GM12872 (cell line): ENCODE data around the gene ZDHHC8.

Source experiments
- CTCF ChIP-seq: IDR thresholded peaks from 3 replicates; pipeline ENCODE4 v1.5.1; 2011; ENCODE audit warnings: low read depth, mild to moderate bottlenecking, low read length, moderate library complexity; ENCODE audit not compliant: insufficient read depth

The ZDHHC8 gene

GRCh38 chr22:20102203-20102780 lies 29.3 kb upstream of the ZDHHC8 start:
- no peak for TF ChIP-seq CTCF

GRCh38 chr22:20105456-20106204 lies 26.0 kb upstream of the ZDHHC8 start:
- TF ChIP-seq CTCF: no peak

- no peak for TF ChIP-seq CTCF
Measured at GRCh38 chr22:20106205-20106848, 25.3 kb upstream of the ZDHHC8 start.

- TF ChIP-seq CTCF: no peak
Measured at GRCh38 chr22:20106849-20107237, 24.8 kb upstream of the ZDHHC8 start.

GRCh38 chr22:20107471-20107901 lies 24.1 kb upstream of the ZDHHC8 start:
- no peak for TF ChIP-seq CTCF

GRCh38 chr22:20107951-20108756 lies 23.4 kb upstream of the ZDHHC8 start:
- TF ChIP-seq CTCF: no peak

GRCh38 chr22:20108757-20109230 lies 22.8 kb upstream of the ZDHHC8 start:
- TF ChIP-seq CTCF: no peak
